ENCODE measurements around the gene CLDN4. TPM values are rescaled to one million over a fixed set of nuclear protein-coding genes. Genes with fewer than 3 reads are reported as not detected.
A peak's percentile ranks its signal among the peaks of the same experiment; 100 is the strongest.

Gene CLDN4
- polyA plus RNA-seq, 1 donor (not counting 4 experiments of a cell fraction or from before 2014, with no cell fraction given): 7.2 TPM

DNA sequence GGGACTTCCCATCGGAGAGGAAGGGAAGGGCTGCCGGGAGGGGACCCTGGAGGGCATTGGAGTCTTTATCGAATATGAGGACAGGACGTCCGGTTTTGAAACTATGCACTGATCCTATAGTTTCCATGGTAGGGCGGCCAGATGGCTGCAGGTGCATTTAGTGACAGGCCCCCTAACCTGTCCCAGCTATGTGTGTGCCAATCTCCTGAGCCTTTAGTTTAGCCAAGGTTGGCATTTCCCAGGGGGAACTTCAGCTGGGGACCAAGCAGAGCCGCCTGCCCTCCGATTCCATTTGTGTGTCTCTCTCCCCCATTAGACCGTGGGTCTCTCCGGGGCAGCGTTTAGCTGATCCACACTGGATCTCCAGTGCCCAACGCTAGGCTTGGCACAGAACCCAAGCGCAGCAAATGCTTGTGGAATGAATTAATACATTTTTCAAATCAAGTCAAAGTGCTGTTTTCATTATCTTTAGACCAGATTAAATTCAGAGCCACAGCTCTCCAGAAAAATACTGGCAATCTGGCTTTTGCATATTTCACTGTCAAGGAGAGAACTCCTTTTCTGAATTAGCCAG is 50.0 kb downstream of the CLDN4 start:
- dilution Hi-C loops (cut with MboI; ENCODE audit: extremely low pct_ligation_motif_present, low sequenced_read_pairs): no loop called here
- H4K20me1 ChIP-seq (ENCODE audit: control insufficient read depth, extremely low read depth, insufficient read depth, low read length): no peaks in the 10 kb centered on the region
- no peaks in the 10 kb centered on the region for H3K79me2 ChIP-seq (ENCODE audit: control insufficient read depth, insufficient read depth, low read length)
- no peak overlapping the region for H2AFZ ChIP-seq (ENCODE audit: control insufficient read depth, low read length)
- no peak overlapping the region for H3K9ac ChIP-seq (ENCODE audit: control insufficient read depth, extremely low read depth, insufficient read depth, low read length)
- H3K9me1 ChIP-seq (ENCODE audit: control insufficient read depth, extremely low read depth, insufficient read depth, low read length): no peaks in the 10 kb centered on the region
- peaks cover 28% of the 10 kb centered on the region for H3K27me3 ChIP-seq (ENCODE audit: control insufficient read depth, extremely low read depth, insufficient read depth, low read length)
- no peak overlapping the region for H3K4me2 ChIP-seq (ENCODE audit: control insufficient read depth, extremely low read depth, insufficient read depth, low read depth, low read length)
- H3K36me3 ChIP-seq (ENCODE audit: control insufficient read depth in 2 of 2, extremely low read depth in 1 of 2, insufficient read depth in 2 of 2, low read length in 2 of 2): no peaks in the 10 kb centered on the region
- FAIRE-seq (no peak), DNase-seq (ENCODE audit: low read depth, low spot score) (no peak)
- H3K9me3 ChIP-seq (ENCODE audit: control insufficient read depth, low read depth, low read length): no peaks in the 10 kb centered on the region
- peak; percentile 14 for TF ChIP-seq EZH2 (IDR thresholded peaks at IDR 0.05; ENCODE audit: low read length)
- TF ChIP-seq, protein P1, sequence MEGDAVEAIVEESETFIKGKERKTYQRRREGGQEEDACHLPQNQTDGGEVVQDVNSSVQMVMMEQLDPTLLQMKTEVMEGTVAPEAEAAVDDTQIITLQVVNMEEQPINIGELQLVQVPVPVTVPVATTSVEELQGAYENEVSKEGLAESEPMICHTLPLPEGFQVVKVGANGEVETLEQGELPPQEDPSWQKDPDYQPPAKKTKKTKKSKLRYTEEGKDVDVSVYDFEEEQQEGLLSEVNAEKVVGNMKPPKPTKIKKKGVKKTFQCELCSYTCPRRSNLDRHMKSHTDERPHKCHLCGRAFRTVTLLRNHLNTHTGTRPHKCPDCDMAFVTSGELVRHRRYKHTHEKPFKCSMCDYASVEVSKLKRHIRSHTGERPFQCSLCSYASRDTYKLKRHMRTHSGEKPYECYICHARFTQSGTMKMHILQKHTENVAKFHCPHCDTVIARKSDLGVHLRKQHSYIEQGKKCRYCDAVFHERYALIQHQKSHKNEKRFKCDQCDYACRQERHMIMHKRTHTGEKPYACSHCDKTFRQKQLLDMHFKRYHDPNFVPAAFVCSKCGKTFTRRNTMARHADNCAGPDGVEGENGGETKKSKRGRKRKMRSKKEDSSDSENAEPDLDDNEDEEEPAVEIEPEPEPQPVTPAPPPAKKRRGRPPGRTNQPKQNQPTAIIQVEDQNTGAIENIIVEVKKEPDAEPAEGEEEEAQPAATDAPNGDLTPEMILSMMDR (optimal IDR thresholded peaks at IDR 0.05 in 1 of 3, IDR thresholded peaks at IDR 0.05 in 1 of 3, conservative IDR thresholded peaks at IDR 0.05 in 1 of 3; ENCODE audit: extremely low read depth in 1 of 3, insufficient read depth in 2 of 3, low read length in 3 of 3): no peak
- no peak overlapping the region for H3K27ac ChIP-seq (ENCODE audit: control insufficient read depth, insufficient read depth, low read length)
- no peak overlapping the region for H3K4me3 ChIP-seq (ENCODE audit: control insufficient read depth in 2 of 3, extremely low read depth in 1 of 3, insufficient read depth in 2 of 3, low read depth in 1 of 3, low read length in 3 of 3)
- no peaks in the 10 kb centered on the region for H3K4me1 ChIP-seq (ENCODE audit: control insufficient read depth, extremely low read depth, insufficient read depth, low read length)

DNA sequence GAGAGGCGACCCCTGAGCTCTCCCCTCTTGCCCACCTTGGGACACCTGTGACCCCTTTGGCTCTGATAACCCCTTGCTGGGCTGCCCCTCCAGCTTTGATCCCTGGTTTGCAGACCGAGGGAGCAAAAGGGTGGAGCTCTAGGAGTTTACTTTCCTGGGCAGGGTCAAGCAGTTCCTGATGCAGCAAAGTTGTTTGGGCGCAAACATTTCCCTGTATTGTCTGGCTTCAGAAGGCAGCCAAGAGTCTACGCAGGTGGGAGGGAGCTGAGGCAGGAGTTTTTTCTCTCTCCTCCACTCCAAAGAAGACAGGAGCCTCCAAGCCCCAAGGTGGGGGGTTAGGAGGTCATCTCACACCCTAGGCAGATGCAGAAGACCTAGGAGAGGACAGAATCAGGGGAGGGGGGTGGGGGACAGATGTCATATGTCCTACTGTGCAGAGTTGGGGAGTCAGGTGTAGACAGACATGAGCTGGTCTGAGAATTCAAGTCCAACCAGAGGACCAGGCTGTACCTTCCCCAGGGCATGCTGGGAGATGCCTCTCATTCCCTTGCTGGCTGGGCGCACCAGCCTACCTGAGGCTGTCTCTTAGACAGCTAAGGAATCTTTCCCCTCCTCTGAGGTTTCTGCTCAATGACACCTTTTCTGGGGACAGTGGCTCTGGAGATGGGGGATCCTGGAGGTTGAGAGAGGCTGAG is 50.7 kb downstream of the CLDN4 start:
- H3K9me1 ChIP-seq (ENCODE audit: control insufficient read depth, extremely low read depth, insufficient read depth, low read length): no peaks in the 10 kb centered on the region
- H3K4me1 ChIP-seq (ENCODE audit: control insufficient read depth, extremely low read depth, insufficient read depth, low read length): no peaks in the 10 kb centered on the region
- no peak overlapping the region for H3K27ac ChIP-seq (ENCODE audit: control insufficient read depth, insufficient read depth, low read length)
- DNase-seq (ENCODE audit: low read depth, low spot score) (no peak), FAIRE-seq (no peak)
- peaks cover 28% of the 10 kb centered on the region for H3K27me3 ChIP-seq (ENCODE audit: control insufficient read depth, extremely low read depth, insufficient read depth, low read length)
- H3K9ac ChIP-seq (ENCODE audit: control insufficient read depth, extremely low read depth, insufficient read depth, low read length): no peak overlapping the region
- dilution Hi-C loops (cut with MboI; ENCODE audit: extremely low pct_ligation_motif_present, low sequenced_read_pairs): no loop called here
- no peaks in the 10 kb centered on the region for H3K36me3 ChIP-seq (ENCODE audit: control insufficient read depth in 2 of 2, extremely low read depth in 1 of 2, insufficient read depth in 2 of 2, low read length in 2 of 2)
- no peaks in the 10 kb centered on the region for H3K79me2 ChIP-seq (ENCODE audit: control insufficient read depth, insufficient read depth, low read length)
- no peaks in the 10 kb centered on the region for H4K20me1 ChIP-seq (ENCODE audit: control insufficient read depth, extremely low read depth, insufficient read depth, low read length)
- H3K4me2 ChIP-seq (ENCODE audit: control insufficient read depth, extremely low read depth, insufficient read depth, low read depth, low read length): no peak overlapping the region
- no peak for TF ChIP-seq EZH2 (IDR thresholded peaks at IDR 0.05; ENCODE audit: low read length)
- TF ChIP-seq, protein P1 (optimal IDR thresholded peaks at IDR 0.05 in 1 of 3, IDR thresholded peaks at IDR 0.05 in 1 of 3, conservative IDR thresholded peaks at IDR 0.05 in 1 of 3; ENCODE audit: extremely low read depth in 1 of 3, insufficient read depth in 2 of 3, low read length in 3 of 3): no peak
- no peak overlapping the region for H3K4me3 ChIP-seq (ENCODE audit: control insufficient read depth in 2 of 3, extremely low read depth in 1 of 3, insufficient read depth in 2 of 3, low read depth in 1 of 3, low read length in 3 of 3)
- H2AFZ ChIP-seq (ENCODE audit: control insufficient read depth, low read length): no peak overlapping the region
- no peaks in the 10 kb centered on the region for H3K9me3 ChIP-seq (ENCODE audit: control insufficient read depth, low read depth, low read length)
